Measurements from ENCODE around the gene TRAF2. TPM values are rescaled to one million over a fixed set of nuclear protein-coding genes. Genes with fewer than 3 reads are reported as not detected.

TRAF2 gene
- total RNA-seq, 1 experiment from 2014 or later, result 6.3 TPM

- H3K4me2 ChIP-seq (ENCODE audit: low read depth, low read length, poor library complexity, severe bottlenecking), result no peak overlapping the region
- no peak overlapping the region for H3K9ac ChIP-seq (ENCODE audit: low read length)
- no peaks in the 10 kb centered on the region for H3K9me2 ChIP-seq (replicated peaks; ENCODE audit: insufficient read depth, low read length)
- H2AFZ ChIP-seq (ENCODE audit: low read length), result no peak overlapping the region
- no peaks in the 10 kb centered on the region for H3K9me3 ChIP-seq (ENCODE audit: low read length)
- H3K27ac ChIP-seq (ENCODE audit: low read length), result no peak overlapping the region
- H3K36me3 ChIP-seq (ENCODE audit: insufficient read depth, low read length), result peaks cover under 1% of the 10 kb centered on the region; the same call in 1 of the 2 replicates
- DNase-seq, result no peak
- no peak overlapping the region for H3K4me3 ChIP-seq (ENCODE audit: low read length)
- H3K4me1 ChIP-seq (ENCODE audit: low read length), result peaks cover 42% of the 10 kb centered on the region
- H4K20me1 ChIP-seq (ENCODE audit: insufficient read depth, low read depth, low read length), result peaks cover 11% of the 10 kb centered on the region
- no peaks in the 10 kb centered on the region for H3K27me3 ChIP-seq (ENCODE audit: low read length)
- H3K79me2 ChIP-seq (ENCODE audit: low read length), result no peaks in the 10 kb centered on the region
Observed at GRCh38 chr9:136845465-136846260, 40.7 kb upstream of the TRAF2 start.

- Histone ChIP-seq H3K36me3 (ENCODE audit: insufficient read depth, low read length) (peaks cover 3% of the 10 kb centered on the region; the same call in 1 of the 2 replicates), H2AFZ (ENCODE audit: low read length) (no peak overlapping the region), H4K20me1 (ENCODE audit: insufficient read depth, low read depth, low read length) (peaks cover 13% of the 10 kb centered on the region), H3K27ac (ENCODE audit: low read length) (no peak overlapping the region), H3K4me3 (ENCODE audit: low read length) (no peak overlapping the region), H3K4me2 (ENCODE audit: low read depth, low read length, poor library complexity, severe bottlenecking) (no peak overlapping the region), H3K4me1 (ENCODE audit: low read length) (peaks cover 33% of the 10 kb centered on the region), H3K79me2 (ENCODE audit: low read length) (no peaks in the 10 kb centered on the region), H3K9me2 (replicated peaks; ENCODE audit: insufficient read depth, low read length) (no peaks in the 10 kb centered on the region), H3K9ac (ENCODE audit: low read length) (no peak overlapping the region), H3K9me3 (ENCODE audit: low read length) (no peaks in the 10 kb centered on the region), H3K27me3 (ENCODE audit: low read length) (no peaks in the 10 kb centered on the region)
- DNase-seq, result no peak
Observed at GRCh38 chr9:136846376-136847087, 39.8 kb upstream of the TRAF2 start.

- no peaks in the 10 kb centered on the region for H3K79me2 ChIP-seq (ENCODE audit: low read length)
- peaks cover 27% of the 10 kb centered on the region for H3K4me1 ChIP-seq (ENCODE audit: low read length)
- DNase-seq, result peak; percentile 82
- H3K4me3 ChIP-seq (ENCODE audit: low read length), result peak overlapping the region; percentile 79
- peaks cover 13% of the 10 kb centered on the region for H4K20me1 ChIP-seq (ENCODE audit: insufficient read depth, low read depth, low read length)
- no peaks in the 10 kb centered on the region for H3K9me3 ChIP-seq (ENCODE audit: low read length)
- H3K27ac ChIP-seq (ENCODE audit: low read length), result peak overlapping the region; percentile 63
- H3K9me2 ChIP-seq (replicated peaks; ENCODE audit: insufficient read depth, low read length), result no peaks in the 10 kb centered on the region
- peak overlapping the region; percentile 74 for H3K4me2 ChIP-seq (ENCODE audit: low read depth, low read length, poor library complexity, severe bottlenecking)
- H2AFZ ChIP-seq (ENCODE audit: low read length), result no peak overlapping the region
- H3K36me3 ChIP-seq (ENCODE audit: insufficient read depth, low read length), result peaks cover 3% of the 10 kb centered on the region; the same call in 1 of the 2 replicates
- H3K27me3 ChIP-seq (ENCODE audit: low read length), result no peaks in the 10 kb centered on the region
- H3K9ac ChIP-seq (ENCODE audit: low read length), result peak overlapping the region; percentile 73
Observed at GRCh38 chr9:136847088-136847825, 39.1 kb upstream of the TRAF2 start.

- Histone ChIP-seq H3K4me1 (ENCODE audit: low read length) (peaks cover 23% of the 10 kb centered on the region), H3K27ac (ENCODE audit: low read length) (peak overlapping the region; percentile 63)
Observed at GRCh38 chr9:136847826-136848392, 38.4 kb upstream of the TRAF2 start.

GRCh38 chr9:136848393-136849037 is 37.8 kb upstream of the TRAF2 start:
- peak; percentile 80 for DNase-seq
- peaks cover 17% of the 10 kb centered on the region for H3K4me1 ChIP-seq (ENCODE audit: low read length)
- peak overlapping the region; percentile 79 for H3K4me3 ChIP-seq (ENCODE audit: low read length)

More at GRCh38 chr9:136847826-136848392, 38.4 kb upstream of the TRAF2 start:
- peak; percentile 94 for DNase-seq
- Histone ChIP-seq H4K20me1 (ENCODE audit: insufficient read depth, low read depth, low read length) (peaks cover 13% of the 10 kb centered on the region), H3K4me3 (ENCODE audit: low read length) (peak overlapping the region; percentile 79), H3K27me3 (ENCODE audit: low read length) (no peaks in the 10 kb centered on the region), H3K36me3 (ENCODE audit: insufficient read depth, low read length) (peaks cover 3% of the 10 kb centered on the region; the same call in 1 of the 2 replicates), H3K9ac (ENCODE audit: low read length) (peak overlapping the region; percentile 73), H2AFZ (ENCODE audit: low read length) (no peak overlapping the region), H3K79me2 (ENCODE audit: low read length) (no peaks in the 10 kb centered on the region), H3K4me2 (ENCODE audit: low read depth, low read length, poor library complexity, severe bottlenecking) (peak overlapping the region; percentile 74), H3K9me3 (ENCODE audit: low read length) (no peaks in the 10 kb centered on the region), H3K9me2 (replicated peaks; ENCODE audit: insufficient read depth, low read length) (no peaks in the 10 kb centered on the region)

GRCh38 chr9:136849038-136849959 is 37.0 kb upstream of the TRAF2 start, which contains the start of gene PHPT1:
TSS of gene PHPT1 (plus strand) at chr9:136849409. CDS start at chr9:136849431, 22 bp downstream.
- Histone ChIP-seq H3K4me3 (ENCODE audit: low read length) (peak within 1 kb of the TSS; percentile 79), H3K9ac (ENCODE audit: low read length) (peak within 1 kb of the TSS; percentile 73), H3K9me3 (ENCODE audit: low read length) (no peaks in the 10 kb centered on the region), H3K9me2 (replicated peaks; ENCODE audit: insufficient read depth, low read length) (no peaks in the 10 kb centered on the region), H2AFZ (ENCODE audit: low read length) (no peak within 1 kb of the TSS), H3K36me3 (ENCODE audit: insufficient read depth, low read length) (peaks cover 3% of the 10 kb centered on the region; the same call in 1 of the 2 replicates), H3K27me3 (ENCODE audit: low read length) (no peaks in the 10 kb centered on the region), H3K4me2 (ENCODE audit: low read depth, low read length, poor library complexity, severe bottlenecking) (peak within 1 kb of the TSS; percentile 74), H3K4me1 (ENCODE audit: low read length) (peaks cover 15% of the 10 kb centered on the region), H3K27ac (ENCODE audit: low read length) (peak within 1 kb of the TSS; percentile 63), H4K20me1 (ENCODE audit: insufficient read depth, low read depth, low read length) (peaks cover 13% of the 10 kb centered on the region), H3K79me2 (ENCODE audit: low read length) (no peaks in the 10 kb centered on the region)
- peak; percentile 99 for DNase-seq

More at GRCh38 chr9:136848393-136849037, 37.8 kb upstream of the TRAF2 start:
- H3K27ac ChIP-seq (ENCODE audit: low read length), result peak overlapping the region; percentile 63
- H3K9me2 ChIP-seq (replicated peaks; ENCODE audit: insufficient read depth, low read length), result no peaks in the 10 kb centered on the region
- H2AFZ ChIP-seq (ENCODE audit: low read length), result no peak overlapping the region
- H3K4me2 ChIP-seq (ENCODE audit: low read depth, low read length, poor library complexity, severe bottlenecking), result peak overlapping the region; percentile 74
- H3K9me3 ChIP-seq (ENCODE audit: low read length), result no peaks in the 10 kb centered on the region
- H3K27me3 ChIP-seq (ENCODE audit: low read length), result no peaks in the 10 kb centered on the region
- peaks cover 3% of the 10 kb centered on the region; the same call in 1 of the 2 replicates for H3K36me3 ChIP-seq (ENCODE audit: insufficient read depth, low read length)
- peaks cover 13% of the 10 kb centered on the region for H4K20me1 ChIP-seq (ENCODE audit: insufficient read depth, low read depth, low read length)
- peak overlapping the region; percentile 73 for H3K9ac ChIP-seq (ENCODE audit: low read length)
- no peaks in the 10 kb centered on the region for H3K79me2 ChIP-seq (ENCODE audit: low read length)

Measured in Karpas-422 (cell line).